ENCODE data around the gene BLVRB.
"Not testable (repeated sequence)": the region's sequence is repeated elsewhere in the genome, so short reads cannot be mapped to it uniquely, and the experiment has no call there.

BLVRB gene

GRCh38 chr19:40475878-40476644, 10.5 kb upstream of the BLVRB start:
- DNase-seq, result not testable (repeated sequence)

DNA sequence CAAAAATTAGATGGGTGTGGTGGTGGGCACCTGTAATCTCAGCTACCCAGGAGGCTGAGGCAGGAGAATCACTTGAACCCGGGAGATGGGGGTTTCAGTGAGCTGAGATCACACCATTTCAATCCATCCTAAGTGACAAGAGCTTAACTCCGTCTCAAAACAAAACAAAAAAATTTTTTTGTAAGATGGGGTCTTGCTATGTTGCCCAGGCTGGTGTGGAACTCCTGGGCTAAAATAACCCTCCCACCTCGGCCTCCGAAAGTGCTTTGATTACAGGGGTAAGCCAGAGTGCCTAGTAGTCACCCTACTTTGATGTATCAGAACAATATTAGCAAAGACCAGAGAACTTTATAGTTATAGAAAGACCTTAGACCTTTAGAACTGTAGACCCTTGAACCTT, 9.2 kb upstream of the BLVRB start:
- no peak for DNase-seq

DNA sequence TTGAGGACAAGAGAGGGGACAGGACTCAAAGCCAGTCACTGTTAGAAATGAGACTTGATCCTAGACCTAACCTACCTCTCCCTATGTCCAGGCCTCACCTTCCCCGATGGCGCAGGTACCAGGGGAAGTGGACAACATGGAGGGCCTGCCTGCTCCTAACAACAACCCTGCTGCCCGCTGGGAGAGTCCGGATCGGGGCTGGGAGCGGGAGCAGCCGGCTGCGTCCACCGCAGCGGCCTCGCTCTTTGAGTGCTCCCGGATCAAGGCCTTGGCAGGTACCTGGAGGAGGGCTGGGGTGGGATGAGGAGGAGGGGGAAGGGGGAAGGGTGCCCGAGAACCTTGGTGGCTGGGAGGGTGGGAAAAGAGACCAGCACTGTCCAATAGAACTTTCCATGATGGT, 7.0 kb upstream of the BLVRB start:
- DNase-seq, result no peak

GRCh38 chr19:40471111-40471510, 5.6 kb upstream of the BLVRB start:
- DNase-seq, result no peak

DNA sequence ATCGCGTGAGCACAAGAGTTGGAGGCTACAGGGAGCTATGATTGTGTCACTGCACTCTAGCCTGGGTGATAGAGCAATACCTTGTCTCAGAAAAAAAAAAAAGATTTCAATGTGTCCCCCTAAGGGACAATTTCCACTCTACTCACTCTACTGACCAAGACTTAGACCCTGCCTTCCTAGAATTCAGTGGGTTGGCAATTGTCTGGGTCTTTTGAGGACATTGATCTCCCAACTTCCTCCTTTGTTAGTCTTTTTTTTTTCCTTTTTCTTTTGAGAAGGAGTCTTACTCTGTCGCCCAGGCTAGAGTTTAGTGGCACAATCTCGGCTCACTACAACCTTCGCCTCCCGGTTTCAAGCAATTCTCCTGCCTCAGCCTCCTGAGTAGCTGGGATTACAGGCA, 3.5 kb upstream of the BLVRB start:
- DNase-seq, result no peak

DNA sequence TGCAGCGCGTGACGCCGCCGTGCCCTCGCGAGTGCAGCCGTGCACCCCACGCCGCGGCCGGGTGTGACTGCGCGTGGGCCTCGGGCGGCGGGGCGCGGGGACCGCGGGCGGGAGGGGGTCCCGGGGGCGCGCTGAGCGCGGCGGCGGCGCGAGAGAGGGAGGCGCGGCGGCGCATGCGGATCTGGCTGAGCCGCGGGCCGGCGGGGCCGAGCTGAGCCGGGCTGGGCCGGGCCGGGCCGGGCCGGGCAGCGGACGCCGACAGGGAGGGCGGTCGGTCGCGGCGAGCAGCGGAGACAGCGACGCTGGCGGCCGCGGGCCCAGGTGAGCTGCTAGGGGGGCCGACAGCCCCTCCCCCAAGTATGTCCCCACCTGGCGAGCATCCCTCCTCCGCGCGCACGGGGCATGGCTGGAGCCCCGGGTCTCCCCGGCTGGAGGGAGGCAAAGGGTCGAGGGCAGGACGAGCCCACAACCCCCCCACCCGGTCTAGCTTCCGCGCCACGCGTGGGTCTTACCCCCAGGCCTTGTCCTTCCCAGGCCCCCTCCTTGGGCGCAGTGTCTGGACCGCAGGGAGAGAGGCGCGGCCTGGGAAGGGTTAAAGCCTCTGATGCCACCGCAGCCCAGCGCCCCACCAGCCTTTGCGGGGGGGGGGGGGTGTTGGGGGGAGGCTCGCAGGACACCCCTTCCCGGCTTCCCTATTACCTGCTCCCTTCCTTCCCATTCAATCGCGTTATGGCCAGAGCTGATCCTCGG, 1.6 kb upstream of the BLVRB start, which contains the start of gene SPTBN4:
TSS of gene SPTBN4 (plus strand) at position 17 of the 750 bp plus-strand sequence. CDS start 5,621 bp downstream, outside the sequence.
- no peak for DNase-seq

DNA sequence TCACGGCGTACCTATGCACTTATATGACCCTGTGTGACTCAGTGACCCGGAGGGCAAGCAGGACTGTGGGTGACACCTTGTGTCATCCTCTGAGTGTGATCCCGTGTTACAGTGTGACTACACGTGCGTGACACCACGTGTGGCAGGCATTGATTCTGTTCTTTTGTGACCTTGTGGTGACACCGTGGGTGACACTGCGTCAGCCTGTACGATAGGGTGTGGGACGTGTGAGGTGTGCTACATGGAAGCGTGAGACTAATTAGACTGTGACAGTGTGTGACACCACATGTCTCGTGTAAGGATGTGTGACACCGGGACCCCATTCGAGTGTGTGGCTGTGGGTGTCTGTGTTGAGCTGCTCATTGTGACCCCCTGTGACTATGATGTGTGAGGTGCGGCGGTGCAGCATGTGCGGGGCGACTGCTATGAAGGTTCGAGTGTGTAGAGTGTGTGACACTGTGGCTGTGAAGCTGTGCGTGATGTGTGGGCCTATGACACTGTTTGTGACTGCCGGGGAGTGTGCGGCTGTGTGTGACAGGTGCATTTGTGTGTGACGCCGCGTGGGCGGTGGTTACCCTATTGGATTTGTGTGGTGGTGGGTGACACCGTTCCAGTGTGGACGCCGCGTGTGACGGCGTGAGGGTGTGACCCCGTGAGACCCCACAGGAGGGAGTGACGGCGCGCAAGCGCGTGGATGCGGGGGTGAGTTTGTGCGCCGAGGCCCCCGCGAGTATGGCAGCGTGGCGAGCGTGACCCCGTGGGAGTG, 857 bp upstream of the BLVRB start:
- no peak for DNase-seq

GRCh38 chr19:40465025-40465556, 454 bp downstream of the BLVRB start:
- no peak for DNase-seq

GRCh38 chr19:40464059-40465024, 1.2 kb downstream of the BLVRB start:
- peak; percentile 76 for DNase-seq

- not testable (repeated sequence) for DNase-seq
Measured at GRCh38 chr19:40463587-40464037, 1.9 kb downstream of the BLVRB start.

GRCh38 chr19:40461669-40462221, 3.8 kb downstream of the BLVRB start:
- DNase-seq, result no peak

DNA sequence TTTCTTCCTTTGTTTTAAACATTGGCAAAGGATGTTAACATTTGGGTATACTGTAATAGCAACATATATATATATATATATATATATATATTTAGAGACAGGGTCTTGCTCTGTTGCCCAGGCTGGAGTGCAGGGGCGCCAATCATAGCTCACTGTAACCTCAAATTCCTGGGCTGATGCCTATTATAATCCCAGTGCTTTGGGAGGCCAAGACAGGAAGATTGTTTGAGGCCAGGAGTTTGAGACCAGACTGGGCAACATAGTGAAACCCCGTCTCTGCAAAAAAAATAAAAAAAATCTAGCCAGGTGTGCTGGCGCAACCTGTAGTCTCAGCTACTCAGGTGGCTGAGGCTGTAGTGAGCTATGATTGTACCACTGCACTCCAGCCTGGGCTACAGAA, 5.4 kb downstream of the BLVRB start:
- no peak for DNase-seq

GRCh38 chr19:40458597-40458974, 7.0 kb downstream of the BLVRB start:
- no peak for DNase-seq

- no peak for DNase-seq
Measured at GRCh38 chr19:40457953-40458596, 7.5 kb downstream of the BLVRB start.

DNA sequence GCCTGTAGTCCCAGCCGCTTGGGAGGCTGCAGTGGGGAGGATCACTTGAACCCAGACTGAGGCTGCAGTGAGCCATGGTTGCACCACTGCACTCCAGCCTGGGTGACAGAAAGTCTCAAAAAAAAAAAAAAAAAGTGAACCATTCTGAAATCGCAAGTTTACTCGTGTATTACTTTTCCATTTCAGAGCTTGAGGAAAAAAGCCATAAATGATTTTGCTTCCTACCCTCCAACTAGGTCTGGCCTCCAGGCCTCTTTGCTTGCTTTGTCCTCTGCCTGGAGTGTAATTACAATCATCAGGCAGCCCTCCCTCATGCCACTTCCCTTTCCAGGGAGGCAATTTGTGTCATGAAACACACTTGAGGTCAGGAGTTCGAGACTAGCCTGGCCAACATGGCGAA, 8.5 kb downstream of the BLVRB start:
- DNase-seq, result no peak

GRCh38 chr19:40453943-40454342, 11.6 kb downstream of the BLVRB start:
- not testable (repeated sequence) for DNase-seq

GRCh38 chr19:40453151-40453735, 12.3 kb downstream of the BLVRB start:
- no peak for DNase-seq

DNA sequence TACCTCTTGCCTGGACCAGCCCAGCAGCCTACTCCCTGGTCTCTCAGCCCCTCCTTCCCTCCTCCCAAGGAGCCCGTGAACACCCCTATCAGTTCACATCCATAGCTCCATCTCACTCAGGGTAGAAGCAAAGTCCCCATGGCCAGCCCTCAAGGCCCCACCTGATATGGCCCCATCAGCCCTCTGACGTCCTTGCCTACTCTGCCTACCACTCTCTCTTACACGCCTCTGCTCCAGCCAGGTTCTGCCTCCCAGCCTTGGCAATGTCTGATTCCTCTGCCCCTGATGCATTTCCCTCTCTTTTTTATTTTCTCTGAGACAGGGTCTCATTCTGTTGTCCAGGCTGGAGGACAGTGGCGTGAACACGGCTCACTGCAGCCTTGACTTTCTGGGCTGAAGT, 13.5 kb downstream of the BLVRB start:
- DNase-seq, result no peak

- DNase-seq, result no peak
Measured at GRCh38 chr19:40450664-40451063, 14.9 kb downstream of the BLVRB start.

DNA sequence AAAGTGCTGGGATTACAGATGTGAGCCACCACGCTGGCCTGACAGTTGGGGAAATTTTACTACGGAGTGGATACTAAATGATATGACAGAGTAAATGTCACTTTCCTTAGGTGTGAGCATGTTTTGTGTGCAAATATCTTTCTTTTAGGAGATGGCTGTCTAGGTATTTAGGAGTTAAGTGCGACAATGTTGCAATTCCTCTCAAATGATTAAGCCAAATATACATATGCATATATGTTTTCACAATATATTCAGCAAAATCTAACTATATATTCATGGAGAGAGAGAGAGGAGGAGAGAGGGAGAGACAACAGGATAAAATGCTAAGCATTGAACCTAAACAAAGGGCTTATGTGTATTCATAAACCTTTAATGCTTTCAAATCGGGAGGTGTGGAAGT, 16.0 kb downstream of the BLVRB start:
- DNase-seq, result no peak

Measured in amniotic stem cell (primary cell).